Measurements from ENCODE around the gene ZW10. TPM values are rescaled to one million over a fixed set of nuclear protein-coding genes. Genes with fewer than 3 reads are reported as not detected.

ZW10 gene
- polyA plus RNA-seq, 1 donor from 2014 or later = 20.8 TPM

DNA sequence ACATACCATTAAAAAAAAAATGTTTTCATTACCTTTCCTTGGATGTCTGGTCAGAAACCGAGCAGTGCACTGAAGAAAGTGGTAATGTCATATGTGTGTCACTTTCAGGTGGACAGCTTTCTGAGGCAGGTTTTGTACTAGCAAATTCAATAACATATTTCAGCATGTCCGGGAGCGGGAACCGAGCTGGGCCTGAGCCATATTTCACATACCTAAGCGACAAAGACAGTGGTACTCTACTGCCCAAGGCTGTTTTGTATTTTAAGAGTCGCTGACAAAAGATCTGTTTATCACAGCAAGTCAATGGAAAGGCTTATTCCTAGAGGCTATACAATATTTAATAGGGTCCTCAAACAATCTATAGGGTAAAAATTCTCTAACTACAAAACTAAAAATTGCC lies 44.1 kb upstream of the ZW10 start:
- H3F3A ChIP-seq (ENCODE audit: insufficient read depth, low read length, poor library complexity, severe bottlenecking) = no peaks in the 10 kb centered on the region
- H3K9me2 ChIP-seq (ENCODE audit: insufficient read depth, low read length) = no peaks in the 10 kb centered on the region
- H3K4me2 ChIP-seq (ENCODE audit: low read length) = no peak overlapping the region
- H3K27me3 ChIP-seq (ENCODE audit: insufficient read depth, low read depth, low read length) = no peaks in the 10 kb centered on the region
- no peak for TF ChIP-seq RAD21 (conservative IDR thresholded peaks at IDR 0.05)
- TF ChIP-seq MXI1 (conservative IDR thresholded peaks at IDR 0.05; ENCODE audit: poor library complexity, severe bottlenecking) = no peak
- TF ChIP-seq, protein P1, sequence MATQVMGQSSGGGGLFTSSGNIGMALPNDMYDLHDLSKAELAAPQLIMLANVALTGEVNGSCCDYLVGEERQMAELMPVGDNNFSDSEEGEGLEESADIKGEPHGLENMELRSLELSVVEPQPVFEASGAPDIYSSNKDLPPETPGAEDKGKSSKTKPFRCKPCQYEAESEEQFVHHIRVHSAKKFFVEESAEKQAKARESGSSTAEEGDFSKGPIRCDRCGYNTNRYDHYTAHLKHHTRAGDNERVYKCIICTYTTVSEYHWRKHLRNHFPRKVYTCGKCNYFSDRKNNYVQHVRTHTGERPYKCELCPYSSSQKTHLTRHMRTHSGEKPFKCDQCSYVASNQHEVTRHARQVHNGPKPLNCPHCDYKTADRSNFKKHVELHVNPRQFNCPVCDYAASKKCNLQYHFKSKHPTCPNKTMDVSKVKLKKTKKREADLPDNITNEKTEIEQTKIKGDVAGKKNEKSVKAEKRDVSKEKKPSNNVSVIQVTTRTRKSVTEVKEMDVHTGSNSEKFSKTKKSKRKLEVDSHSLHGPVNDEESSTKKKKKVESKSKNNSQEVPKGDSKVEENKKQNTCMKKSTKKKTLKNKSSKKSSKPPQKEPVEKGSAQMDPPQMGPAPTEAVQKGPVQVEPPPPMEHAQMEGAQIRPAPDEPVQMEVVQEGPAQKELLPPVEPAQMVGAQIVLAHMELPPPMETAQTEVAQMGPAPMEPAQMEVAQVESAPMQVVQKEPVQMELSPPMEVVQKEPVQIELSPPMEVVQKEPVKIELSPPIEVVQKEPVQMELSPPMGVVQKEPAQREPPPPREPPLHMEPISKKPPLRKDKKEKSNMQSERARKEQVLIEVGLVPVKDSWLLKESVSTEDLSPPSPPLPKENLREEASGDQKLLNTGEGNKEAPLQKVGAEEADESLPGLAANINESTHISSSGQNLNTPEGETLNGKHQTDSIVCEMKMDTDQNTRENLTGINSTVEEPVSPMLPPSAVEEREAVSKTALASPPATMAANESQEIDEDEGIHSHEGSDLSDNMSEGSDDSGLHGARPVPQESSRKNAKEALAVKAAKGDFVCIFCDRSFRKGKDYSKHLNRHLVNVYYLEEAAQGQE (IDR thresholded peaks at IDR 0.05; ENCODE audit: borderline replicate concordance) = no peak
- no peak for TF ChIP-seq EZH2 (IDR thresholded peaks at IDR 0.05; ENCODE audit: borderline replicate concordance, insufficient read depth, low read length, poor library complexity, severe bottlenecking)
- no peak for TF ChIP-seq POLR2AphosphoS5 (IDR thresholded peaks at IDR 0.05)
- TF ChIP-seq SMC3 (conservative IDR thresholded peaks at IDR 0.05; ENCODE audit: poor library complexity) = no peak
- no peak for TF ChIP-seq TAF1 (IDR thresholded peaks at IDR 0.05; ENCODE audit: low read depth)
- TF ChIP-seq, protein P2, sequence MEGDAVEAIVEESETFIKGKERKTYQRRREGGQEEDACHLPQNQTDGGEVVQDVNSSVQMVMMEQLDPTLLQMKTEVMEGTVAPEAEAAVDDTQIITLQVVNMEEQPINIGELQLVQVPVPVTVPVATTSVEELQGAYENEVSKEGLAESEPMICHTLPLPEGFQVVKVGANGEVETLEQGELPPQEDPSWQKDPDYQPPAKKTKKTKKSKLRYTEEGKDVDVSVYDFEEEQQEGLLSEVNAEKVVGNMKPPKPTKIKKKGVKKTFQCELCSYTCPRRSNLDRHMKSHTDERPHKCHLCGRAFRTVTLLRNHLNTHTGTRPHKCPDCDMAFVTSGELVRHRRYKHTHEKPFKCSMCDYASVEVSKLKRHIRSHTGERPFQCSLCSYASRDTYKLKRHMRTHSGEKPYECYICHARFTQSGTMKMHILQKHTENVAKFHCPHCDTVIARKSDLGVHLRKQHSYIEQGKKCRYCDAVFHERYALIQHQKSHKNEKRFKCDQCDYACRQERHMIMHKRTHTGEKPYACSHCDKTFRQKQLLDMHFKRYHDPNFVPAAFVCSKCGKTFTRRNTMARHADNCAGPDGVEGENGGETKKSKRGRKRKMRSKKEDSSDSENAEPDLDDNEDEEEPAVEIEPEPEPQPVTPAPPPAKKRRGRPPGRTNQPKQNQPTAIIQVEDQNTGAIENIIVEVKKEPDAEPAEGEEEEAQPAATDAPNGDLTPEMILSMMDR (IDR thresholded peaks at IDR 0.05; ENCODE audit: poor library complexity, severe bottlenecking) = no peak
- no peak overlapping the region for H3K27ac ChIP-seq (ENCODE audit: low read length)
- no peak overlapping the region for H3K4me3 ChIP-seq (ENCODE audit: low read length)
- H3K9ac ChIP-seq (ENCODE audit: low read length) = no peak overlapping the region
- H3K36me3 ChIP-seq (ENCODE audit: insufficient read depth, low read length) = no peaks in the 10 kb centered on the region
- no peak overlapping the region for H2AFZ ChIP-seq (ENCODE audit: low read depth, low read length)
- no peaks in the 10 kb centered on the region for H4K20me1 ChIP-seq (ENCODE audit: insufficient read depth)
- no peaks in the 10 kb centered on the region for H3K79me2 ChIP-seq (replicated peaks; ENCODE audit: insufficient read depth, low read length)
- no peaks in the 10 kb centered on the region for H3K9me3 ChIP-seq (ENCODE audit: low read length)

DNA sequence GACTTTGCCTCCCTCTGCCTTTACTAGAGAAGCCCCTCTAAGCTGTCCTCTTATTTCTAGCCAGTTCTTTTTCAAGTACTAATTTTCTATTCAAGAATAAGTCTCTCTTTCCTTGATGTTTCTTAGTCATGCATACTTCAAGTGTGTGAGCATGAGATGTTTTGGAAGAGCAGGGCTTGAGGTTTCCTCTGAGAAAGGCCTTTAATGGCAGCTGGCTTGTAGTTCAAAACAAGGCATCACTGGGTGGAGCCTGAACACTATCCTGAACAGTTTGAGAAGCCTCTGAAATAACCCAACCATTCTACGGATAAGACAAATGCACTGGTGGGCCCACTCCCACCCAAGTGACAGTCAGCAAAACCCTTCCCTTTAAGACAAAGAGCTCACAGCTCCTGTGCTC lies 43.7 kb upstream of the ZW10 start:
- H3K9me3 ChIP-seq (ENCODE audit: low read length) = no peaks in the 10 kb centered on the region
- no peaks in the 10 kb centered on the region for H3K27me3 ChIP-seq (ENCODE audit: insufficient read depth, low read depth, low read length)
- H3K27ac ChIP-seq (ENCODE audit: low read length) = no peak overlapping the region
- no peaks in the 10 kb centered on the region for H3K36me3 ChIP-seq (ENCODE audit: insufficient read depth, low read length)
- TF ChIP-seq RAD21 (conservative IDR thresholded peaks at IDR 0.05) = no peak
- TF ChIP-seq POLR2AphosphoS5 (IDR thresholded peaks at IDR 0.05) = no peak
- TF ChIP-seq, protein P2 (IDR thresholded peaks at IDR 0.05; ENCODE audit: poor library complexity, severe bottlenecking) = no peak
- no peak for TF ChIP-seq EP300 (conservative IDR thresholded peaks at IDR 0.05; ENCODE audit: poor library complexity, severe bottlenecking)
- no peak for TF ChIP-seq SMC3 (conservative IDR thresholded peaks at IDR 0.05; ENCODE audit: poor library complexity)
- TF ChIP-seq, protein P1 (IDR thresholded peaks at IDR 0.05; ENCODE audit: borderline replicate concordance) = no peak
- TF ChIP-seq EZH2 (IDR thresholded peaks at IDR 0.05; ENCODE audit: borderline replicate concordance, insufficient read depth, low read length, poor library complexity, severe bottlenecking) = no peak
- TF ChIP-seq MXI1 (conservative IDR thresholded peaks at IDR 0.05; ENCODE audit: poor library complexity, severe bottlenecking) = no peak
- no peak for TF ChIP-seq TAF1 (IDR thresholded peaks at IDR 0.05; ENCODE audit: low read depth)
- H3K4me3 ChIP-seq (ENCODE audit: low read length) = no peak overlapping the region
- no peak overlapping the region for H2AFZ ChIP-seq (ENCODE audit: low read depth, low read length)
- no peaks in the 10 kb centered on the region for H3K79me2 ChIP-seq (replicated peaks; ENCODE audit: insufficient read depth, low read length)
- H3K9me2 ChIP-seq (ENCODE audit: insufficient read depth, low read length) = no peaks in the 10 kb centered on the region
- H4K20me1 ChIP-seq (ENCODE audit: insufficient read depth) = no peaks in the 10 kb centered on the region
- H3F3A ChIP-seq (ENCODE audit: insufficient read depth, low read length, poor library complexity, severe bottlenecking) = no peaks in the 10 kb centered on the region
- H3K4me2 ChIP-seq (ENCODE audit: low read length) = no peak overlapping the region
- H3K9ac ChIP-seq (ENCODE audit: low read length) = no peak overlapping the region
